Activated CD4-positive, alpha-beta memory T cell treated with anti-CD3 and anti-CD28 coated beads for 36 hours (primary cell): ENCODE results near the gene PPP1R11. TPM values are rescaled to one million over a fixed set of nuclear protein-coding genes. Genes with fewer than 3 reads are reported as not detected.
A peak's percentile ranks its signal among the peaks of the same experiment; 100 is the strongest.

Experiments used
- CTCF ChIA-PET: fragments of 350-600 bp; sonication (Branson Sonifier 250); formaldehyde crosslinking; loops from one replicate; lab custom pipeline; 2021; ENCODE audit warnings: antibody characterized with exemption, inconsistent platforms; lab: Charles Lee
- POLR2A ChIA-PET: fragments of 350-600 bp; sonication (Branson Sonifier 250); formaldehyde crosslinking; loops from one replicate; lab custom pipeline; 2021; ENCODE audit warnings: antibody characterized with exemption; lab: Charles Lee
- DNase-seq: peaks from one replicate; pipeline ENCODE4 v3.0.0-alpha.2; 2020
- H3K27ac Mint-ChIP-seq: one replicate; pipeline ENCODE4 v1.8.0; 2021; ENCODE audit warnings: mixed read lengths
- H3K27me3 Mint-ChIP-seq: one replicate; pipeline ENCODE4 v1.8.0; 2021; ENCODE audit warnings: mixed read lengths
- H3K36me3 Mint-ChIP-seq: one replicate; pipeline ENCODE4 v1.8.0; 2021; ENCODE audit warnings: mixed read lengths
- H3K4me1 Mint-ChIP-seq: one replicate; pipeline ENCODE4 v1.8.0; 2021; ENCODE audit warnings: low read depth, mixed read lengths
- H3K4me3 Mint-ChIP-seq: one replicate; pipeline ENCODE4 v1.8.0; 2021; ENCODE audit warnings: mild to moderate bottlenecking, mixed read lengths
- H3K9me3 Mint-ChIP-seq: one replicate; pipeline ENCODE4 v1.8.0; 2021; ENCODE audit warnings: mixed read lengths
- intact Hi-C: fragments of 100-400 bp; cut with micrococcal nuclease; formaldehyde crosslinking; loops from one replicate; pipeline ENCODE4 v1.15.1; 2023
- total RNA-seq, 2 experiments: library from RNA; stranded (reverse); gene quantifications; one replicate each; pipeline ENCODE4 v1.2.3, GENCODE V29; 2021

The PPP1R11 gene
- total RNA-seq, 2 experiments from 2014 or later = 51.3 to 55.0 TPM

DNA sequence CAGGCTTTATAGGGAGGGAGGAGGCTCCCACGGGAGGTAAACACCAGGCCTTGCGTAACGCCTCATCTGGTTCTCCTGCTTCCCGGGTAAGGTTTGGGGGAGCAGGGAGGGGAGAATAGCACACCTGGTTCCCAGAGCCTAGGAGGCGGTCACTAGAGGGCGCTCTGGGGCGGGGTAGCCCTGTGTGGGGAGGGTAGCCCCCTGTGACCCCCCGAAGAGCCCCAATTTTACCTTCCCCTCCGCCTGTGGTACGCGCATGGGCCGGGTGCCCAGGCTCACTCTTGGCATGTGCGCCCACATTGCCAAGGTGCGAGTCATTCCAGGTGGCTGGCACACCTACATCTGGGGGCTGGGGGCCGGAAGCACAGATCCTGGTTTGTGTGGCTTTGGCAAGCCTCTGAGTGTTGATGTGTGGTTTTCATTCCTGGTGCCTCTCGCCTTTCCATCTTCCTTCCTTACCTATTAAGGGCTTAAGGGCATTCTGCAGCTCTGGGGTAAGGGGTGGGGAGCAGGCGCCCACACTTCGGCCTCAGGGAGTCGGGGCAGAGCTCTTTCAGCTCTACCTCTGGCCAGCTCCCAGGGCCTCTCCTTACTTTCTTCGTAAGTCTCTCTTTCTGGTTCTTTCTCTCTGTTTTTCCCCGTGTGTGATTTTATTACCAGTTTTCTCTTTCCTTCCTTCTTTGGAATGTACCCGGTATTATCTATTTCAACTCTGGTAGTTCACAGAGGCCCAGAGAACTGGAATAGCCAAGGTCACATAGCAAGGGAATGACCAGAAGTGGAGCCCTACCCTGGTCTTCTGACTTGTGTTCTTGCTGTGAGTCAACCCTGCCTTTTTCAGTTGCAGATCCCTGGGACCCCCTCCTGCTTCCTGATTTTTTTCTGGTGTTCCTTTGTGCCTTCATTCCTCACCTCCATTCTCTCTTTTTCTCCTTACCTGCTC, 9.1 kb downstream of the PPP1R11 start:
- Mint-ChIP-seq H3K27ac (no peak overlapping the region), H3K27me3 (peaks cover 29% of the 10 kb centered on the region), H3K4me3 (peak overlapping the region; percentile 34), H3K36me3 (peaks cover 4% of the 10 kb centered on the region), H3K4me1 (peaks cover 39% of the 10 kb centered on the region), H3K9me3 (no peaks in the 10 kb centered on the region)
- intact Hi-C loops = no loop called here
- CTCF ChIA-PET = interaction anchor here (0.7 to 2.4 kb wide), 5 partner anchors 26 to 55 kb away, joined by 3 to 12 read pairs (median 3); no protein-coding TSS in a partner anchor
- peak; percentile 33 for DNase-seq
- POLR2A ChIA-PET = interaction anchor here (1.6 to 2.0 kb wide), 2 partner anchors 10 to 27 kb away, joined by 3 to 9 read pairs; no protein-coding TSS in a partner anchor

DNA sequence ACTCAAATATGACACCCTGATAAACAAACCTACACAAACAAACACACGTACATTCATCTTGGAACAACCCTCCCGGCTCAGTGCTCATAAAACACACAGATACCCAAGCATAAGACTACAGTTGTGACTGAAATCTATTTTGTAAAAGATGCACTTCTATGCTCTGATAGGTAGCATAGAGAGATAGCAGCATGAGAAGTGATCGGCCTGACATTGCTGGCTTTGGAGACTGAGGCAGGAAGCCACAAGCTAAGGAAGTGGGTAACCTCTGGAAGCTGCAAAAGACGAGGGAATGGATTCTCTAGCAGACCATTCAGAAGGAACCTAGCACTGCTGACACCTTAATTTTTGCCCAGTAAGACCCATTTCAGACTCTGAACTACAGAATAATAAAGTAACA, 10.2 kb downstream of the PPP1R11 start:
- peaks cover 22% of the 10 kb centered on the region for H3K27me3 Mint-ChIP-seq

DNA sequence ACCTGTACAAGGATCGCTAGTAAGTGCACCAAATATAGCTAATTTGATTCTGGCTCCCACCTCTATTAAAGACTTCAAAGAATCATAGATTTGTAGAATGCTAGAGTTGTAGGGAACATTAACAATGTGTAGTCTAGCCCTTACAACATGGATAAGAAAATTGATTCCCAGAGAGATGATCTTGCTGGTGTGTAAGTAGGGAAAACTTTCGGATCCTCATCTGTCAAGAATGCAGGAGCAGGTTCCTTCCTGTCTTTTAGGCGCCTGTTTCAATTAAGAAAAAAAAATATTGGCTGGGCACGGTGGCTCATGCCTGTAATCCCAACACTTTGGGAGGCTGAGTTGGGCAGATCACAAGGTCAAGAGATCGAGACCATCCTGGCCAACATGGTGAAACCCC, 20.9 kb downstream of the PPP1R11 start:
- no peak overlapping the region for H3K27ac Mint-ChIP-seq
- no peaks in the 10 kb centered on the region for H3K36me3 Mint-ChIP-seq
- no peaks in the 10 kb centered on the region for H3K4me1 Mint-ChIP-seq
- ChIA-PET CTCF (interaction anchor here (0.7 to 1.3 kb wide), 3 partner anchors 14 to 157 kb away, joined by 3 to 8 read pairs (median 4); no protein-coding TSS in a partner anchor), POLR2A (no interaction called here)
- peaks cover 21% of the 10 kb centered on the region for H3K27me3 Mint-ChIP-seq
- DNase-seq = no peak
- no peak overlapping the region for H3K4me3 Mint-ChIP-seq
- intact Hi-C loops = no loop called here
- no peaks in the 10 kb centered on the region for H3K9me3 Mint-ChIP-seq

More for the DNA sequence above, 10.2 kb downstream of the PPP1R11 start:
- intact Hi-C loops = no loop called here
- no peak overlapping the region for H3K4me3 Mint-ChIP-seq
- no peak for DNase-seq
- peaks cover 2% of the 10 kb centered on the region for H3K9me3 Mint-ChIP-seq
- no peak overlapping the region for H3K27ac Mint-ChIP-seq
- no peaks in the 10 kb centered on the region for H3K36me3 Mint-ChIP-seq
- CTCF ChIA-PET = interaction anchor here (0.8 to 2.4 kb wide), 3 partner anchors 26 to 93 kb away, joined by 3 to 12 read pairs (median 3); no protein-coding TSS in a partner anchor
- POLR2A ChIA-PET = interaction anchor here (1.0 to 1.1 kb wide), 2 partner anchors 10 to 142 kb away, joined by 3 read pairs; no protein-coding TSS in a partner anchor
- peaks cover 31% of the 10 kb centered on the region for H3K4me1 Mint-ChIP-seq

DNA sequence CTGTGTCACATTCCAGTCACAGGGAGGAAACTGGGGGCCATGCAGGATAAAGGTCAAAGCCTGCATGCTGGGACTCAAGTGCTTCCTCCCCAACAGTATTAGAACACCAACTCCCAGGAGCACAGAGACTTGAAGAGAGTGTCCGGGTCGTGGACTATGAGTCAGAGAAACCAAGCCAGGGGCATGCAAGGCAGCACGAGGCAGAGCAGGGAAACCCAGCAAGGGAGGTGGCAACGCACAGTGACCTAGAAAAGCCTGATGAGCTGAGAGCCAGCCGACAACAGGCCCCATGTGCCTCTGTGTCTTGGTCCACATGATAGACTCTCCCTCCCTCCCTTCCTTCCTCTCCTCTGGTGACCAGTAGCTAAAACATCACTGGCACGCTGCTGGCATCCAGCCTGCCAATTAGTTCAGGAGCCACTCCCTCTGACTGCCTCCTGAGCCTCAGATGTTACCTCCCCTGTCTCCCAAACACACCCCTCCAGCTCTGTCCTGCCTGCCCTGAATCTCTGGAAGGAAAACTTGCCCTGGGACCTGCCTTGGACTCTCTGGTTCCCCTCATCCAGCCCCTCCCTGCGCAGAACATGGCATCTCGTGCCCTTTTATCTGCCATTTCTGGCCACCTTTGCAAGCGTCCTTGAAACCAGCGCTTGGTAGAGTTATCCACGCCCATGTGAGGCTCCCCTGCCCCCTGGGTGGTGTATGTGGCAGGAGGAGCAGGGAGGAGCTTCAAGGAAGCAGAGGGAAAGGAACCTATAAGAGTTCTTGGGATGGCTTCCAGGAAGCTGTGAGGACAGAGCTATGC, 24.8 kb downstream of the PPP1R11 start:
- no peaks in the 10 kb centered on the region for H3K36me3 Mint-ChIP-seq
- H3K9me3 Mint-ChIP-seq = no peaks in the 10 kb centered on the region
- no peak for DNase-seq
- H3K4me3 Mint-ChIP-seq = no peak overlapping the region
- intact Hi-C loops = no loop called here
- ChIA-PET POLR2A (no interaction called here), CTCF (interaction anchor here (0.9 to 1.8 kb wide), 2 partner anchors 10 to 11 kb away, joined by 3 to 7 read pairs; no protein-coding TSS in a partner anchor)
- no peak overlapping the region for H3K27ac Mint-ChIP-seq
- no peaks in the 10 kb centered on the region for H3K4me1 Mint-ChIP-seq
- H3K27me3 Mint-ChIP-seq = peaks cover 33% of the 10 kb centered on the region

DNA sequence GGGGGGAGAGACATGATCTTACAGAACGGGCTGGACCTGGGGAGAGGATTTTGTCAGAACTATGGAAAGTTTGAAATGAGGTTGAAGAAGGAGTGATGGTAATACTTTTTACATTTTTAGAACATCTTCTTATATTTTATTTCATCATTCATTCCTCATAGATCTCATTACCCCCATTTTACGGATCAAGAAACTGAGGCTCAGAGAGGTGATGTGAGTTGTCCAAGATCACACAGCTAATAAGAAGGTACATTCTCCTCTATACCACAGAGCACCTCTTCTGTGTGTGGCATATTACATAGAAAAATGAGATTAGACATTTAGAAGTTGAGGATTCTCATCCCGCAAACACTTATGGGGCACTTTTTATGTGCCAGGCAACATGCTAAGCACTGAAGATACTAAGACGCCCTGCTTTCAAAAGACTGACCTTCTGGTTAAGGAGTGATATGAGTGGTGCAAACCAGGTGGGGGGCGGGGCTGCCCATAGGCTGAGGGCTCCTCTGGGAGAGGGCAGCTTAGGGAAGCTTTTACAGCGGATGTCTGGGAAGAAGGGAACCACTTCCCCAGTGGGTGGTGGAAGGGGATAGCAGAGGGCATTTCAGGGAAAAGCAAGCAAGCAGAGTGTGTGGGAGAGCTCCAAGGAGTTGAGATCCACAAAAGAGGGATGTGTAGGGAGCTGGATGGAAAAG, 26.0 kb downstream of the PPP1R11 start:
- peaks cover 9% of the 10 kb centered on the region for H3K4me1 Mint-ChIP-seq
- no peaks in the 10 kb centered on the region for H3K36me3 Mint-ChIP-seq
- no peaks in the 10 kb centered on the region for H3K9me3 Mint-ChIP-seq
- H3K27me3 Mint-ChIP-seq = peaks cover 33% of the 10 kb centered on the region
- intact Hi-C loops = no loop called here
- H3K4me3 Mint-ChIP-seq = no peak overlapping the region
- POLR2A ChIA-PET = interaction anchor here (0.5 kb wide), 1 partner anchor 443 kb away, joined by 3 read pairs; no protein-coding TSS in a partner anchor
- no peak overlapping the region for H3K27ac Mint-ChIP-seq
- DNase-seq = no peak
- CTCF ChIA-PET = interaction anchor here (1.2 to 2.8 kb wide), 3 partner anchors 8 to 38 kb away, joined by 4 to 15 read pairs (median 7); no protein-coding TSS in a partner anchor

DNA sequence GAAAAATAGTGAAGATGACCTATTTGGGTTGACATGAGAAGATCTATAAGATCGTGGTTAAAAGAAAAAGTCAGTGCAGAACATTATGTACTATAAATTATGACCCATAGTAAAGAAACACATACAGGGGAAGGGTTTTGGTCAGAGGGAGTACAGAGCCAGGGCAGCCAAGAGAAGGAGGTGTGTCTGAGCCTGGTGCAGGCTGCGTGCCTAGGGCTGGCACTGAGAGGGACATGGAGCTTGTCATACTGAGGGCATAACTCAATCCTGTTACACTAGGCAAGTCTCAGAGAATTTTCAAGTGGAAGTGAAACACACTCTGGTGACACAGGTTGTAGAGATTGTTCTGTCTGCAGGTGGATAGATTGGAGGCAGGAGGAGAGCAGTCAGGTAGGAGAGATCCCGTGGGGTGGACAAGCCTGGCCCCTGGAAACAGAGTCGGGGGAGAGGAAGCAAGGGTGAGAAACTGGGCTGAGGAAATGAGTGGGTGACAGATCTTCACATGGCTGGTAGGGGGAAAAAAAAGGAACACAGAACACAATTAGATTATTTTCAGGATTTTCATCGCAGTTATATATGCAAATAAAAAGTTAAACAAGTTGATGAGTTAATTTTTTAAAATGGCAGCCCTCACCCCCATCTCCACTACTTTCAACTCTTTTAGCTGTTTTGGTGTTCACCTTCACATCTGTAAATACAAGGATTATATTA, 27.1 kb downstream of the PPP1R11 start:
- Mint-ChIP-seq H3K9me3 (no peaks in the 10 kb centered on the region), H3K27ac (no peak overlapping the region), H3K4me3 (no peak overlapping the region), H3K36me3 (no peaks in the 10 kb centered on the region), H3K27me3 (peaks cover 41% of the 10 kb centered on the region), H3K4me1 (peaks cover 15% of the 10 kb centered on the region)
- POLR2A ChIA-PET = no interaction called here
- intact Hi-C loops = no loop called here
- no peak for DNase-seq
- CTCF ChIA-PET = interaction anchor here (2.1 to 2.8 kb wide), 2 partner anchors 9 to 37 kb away, joined by 6 to 15 read pairs; no protein-coding TSS in a partner anchor

DNA sequence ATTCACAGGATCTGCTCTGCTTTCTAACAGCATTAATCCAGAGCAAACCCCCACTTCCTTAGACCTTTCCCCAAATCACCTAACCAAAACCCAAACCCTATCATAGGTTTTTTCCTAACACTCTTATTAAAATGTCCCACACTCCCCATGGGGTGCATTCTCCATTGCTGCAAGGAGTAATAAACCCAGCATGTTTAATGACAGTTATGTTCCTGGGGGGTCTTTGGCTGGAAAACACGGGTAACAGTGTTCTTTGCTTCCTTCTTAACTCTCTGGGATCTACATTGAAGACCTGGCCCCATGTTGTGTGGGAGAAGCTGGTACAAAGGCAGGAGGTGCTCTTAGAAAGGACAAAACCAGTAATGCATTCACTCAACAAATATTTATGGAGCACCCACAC, 29.8 kb downstream of the PPP1R11 start:
- Mint-ChIP-seq H3K4me1 (peaks cover 34% of the 10 kb centered on the region), H3K27ac (no peak overlapping the region), H3K9me3 (no peaks in the 10 kb centered on the region), H3K36me3 (no peaks in the 10 kb centered on the region), H3K4me3 (no peak overlapping the region), H3K27me3 (peaks cover 47% of the 10 kb centered on the region)
- ChIA-PET POLR2A (no interaction called here), CTCF (interaction anchor here (1.9 kb wide), 1 partner anchor 34 kb away, joined by 5 read pairs; no protein-coding TSS in a partner anchor)
- DNase-seq = no peak
- intact Hi-C loops = no loop called here

DNA sequence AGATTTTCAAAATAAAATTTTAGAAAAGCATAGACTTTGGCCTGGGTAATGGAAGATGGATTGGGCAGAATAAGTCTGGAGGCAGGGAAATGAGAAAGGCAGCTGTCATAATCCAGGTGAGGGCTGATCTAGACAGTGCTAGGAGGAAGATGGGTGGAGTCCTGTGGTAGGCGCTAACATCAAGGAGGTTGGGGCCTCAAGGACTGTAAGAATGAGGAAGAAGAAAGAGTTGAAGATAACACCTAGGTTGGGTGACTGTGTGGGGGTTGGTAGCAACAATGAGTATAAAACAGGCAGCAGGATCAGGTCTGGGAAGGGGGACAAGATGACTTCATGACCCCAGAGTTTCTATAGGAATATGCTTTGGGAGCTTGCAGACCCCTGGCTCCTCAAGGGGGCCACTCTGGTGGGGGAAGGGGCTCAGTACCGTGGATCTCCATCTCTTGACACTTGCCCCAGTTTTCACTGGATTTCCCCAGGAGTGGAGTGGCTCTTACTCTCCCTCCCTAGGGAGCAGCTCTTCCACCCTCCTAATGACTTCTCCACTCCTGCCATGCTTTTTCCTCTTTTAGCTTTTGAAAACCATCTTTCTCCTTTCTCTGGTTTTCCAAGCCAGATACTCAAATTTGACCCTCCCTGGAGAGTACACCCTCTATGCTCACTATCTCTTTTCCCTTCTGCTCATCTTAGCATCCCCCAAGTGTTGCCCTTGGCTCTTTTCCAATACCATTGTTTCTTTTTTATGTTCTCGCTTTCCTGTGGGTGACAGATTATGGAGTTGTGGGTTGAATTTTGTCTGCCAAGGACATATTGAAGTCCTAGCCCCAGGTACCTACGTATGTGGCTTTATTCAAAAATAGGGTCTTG, 31.1 kb downstream of the PPP1R11 start:
- Mint-ChIP-seq H3K4me1 (peaks cover 45% of the 10 kb centered on the region), H3K36me3 (no peaks in the 10 kb centered on the region), H3K4me3 (no peak overlapping the region), H3K9me3 (no peaks in the 10 kb centered on the region), H3K27ac (no peak overlapping the region), H3K27me3 (peaks cover 41% of the 10 kb centered on the region)
- CTCF ChIA-PET = interaction anchor here (1.0 kb wide), 2 partner anchors 33 to 34 kb away, joined by 4 to 5 read pairs; no protein-coding TSS in a partner anchor
- no peak for DNase-seq
- intact Hi-C loops = no loop called here
- POLR2A ChIA-PET = no interaction called here

DNA sequence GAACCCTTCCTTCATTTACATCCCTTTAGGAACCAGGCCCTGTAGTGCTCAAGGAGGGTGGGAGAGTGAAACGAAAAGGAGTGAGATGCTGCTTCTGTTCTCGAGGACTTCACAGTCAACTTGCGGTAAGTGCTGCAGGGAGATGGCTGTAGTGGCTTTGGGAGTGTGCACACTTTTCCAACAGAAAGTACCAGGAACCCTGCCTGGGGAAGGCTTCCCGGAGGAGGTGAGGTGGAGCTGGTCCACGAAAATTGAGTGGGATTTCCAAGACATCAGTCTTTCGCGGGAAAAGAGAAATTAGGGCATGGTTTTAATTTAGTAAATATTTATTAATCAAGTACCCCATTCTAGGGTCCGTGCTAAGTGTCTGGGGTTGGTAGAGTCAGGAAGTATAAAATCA, 33.2 kb downstream of the PPP1R11 start:
- Mint-ChIP-seq H3K4me3 (no peak overlapping the region), H3K36me3 (no peaks in the 10 kb centered on the region), H3K9me3 (no peaks in the 10 kb centered on the region), H3K27me3 (peaks cover 38% of the 10 kb centered on the region), H3K27ac (no peak overlapping the region), H3K4me1 (peaks cover 49% of the 10 kb centered on the region)
- DNase-seq = no peak
- CTCF ChIA-PET = interaction anchor here (1.0 to 1.6 kb wide), 2 partner anchors 31 to 32 kb away, joined by 3 to 4 read pairs; no protein-coding TSS in a partner anchor
- intact Hi-C loops = no loop called here
- POLR2A ChIA-PET = no interaction called here
